Colon (tissue), 2 donors: ENCODE results near the gene GHRH.

Experiments used
- FAIRE-seq: peaks from 2 replicates; lab custom pipeline; 2012; peaks lifted over from hg19 to GRCh38; lab: Jason Lieb, UNC
- donor health status: control.
- donor health status: control.

Gene GHRH

GRCh38 chr20:37204056-37204455, 57.6 kb downstream of the GHRH start:
- no peak for FAIRE-seq

GRCh38 chr20:37202267-37202943, 59.2 kb downstream of the GHRH start:
- FAIRE-seq: no peak

DNA sequence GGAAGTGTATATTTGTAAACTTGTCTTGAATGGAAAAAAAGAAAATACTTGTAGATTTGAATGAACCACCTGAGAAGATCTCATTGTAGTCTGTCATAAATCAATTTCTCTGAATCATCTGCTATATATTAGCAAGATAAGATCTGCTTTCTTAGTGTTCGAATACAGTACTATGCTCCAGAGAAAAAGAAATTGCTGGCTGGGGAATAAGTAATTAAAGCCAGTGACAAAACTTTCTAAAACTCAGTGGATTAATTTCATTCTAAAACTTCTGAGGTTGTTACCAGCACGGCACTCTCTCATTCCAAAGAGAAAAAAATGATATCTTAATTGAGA, 59.8 kb downstream of the GHRH start:
- FAIRE-seq: no peak
